GM18517 (cell line): ENCODE results near the gene SMCO1.
"Not testable (repeated sequence)": the region's sequence is repeated elsewhere in the genome, so short reads cannot be mapped to it uniquely, and the experiment has no call there.

ENCODE experiments used
- ATAC-seq: cut with Tn5 transposase; IDR thresholded peaks from one replicate; pipeline ENCODE4 v1.9.1; 2021; ENCODE audit warnings: mild to moderate bottlenecking, moderate library complexity; ENCODE audit not compliant: unreplicated experiment

SMCO1 gene

DNA sequence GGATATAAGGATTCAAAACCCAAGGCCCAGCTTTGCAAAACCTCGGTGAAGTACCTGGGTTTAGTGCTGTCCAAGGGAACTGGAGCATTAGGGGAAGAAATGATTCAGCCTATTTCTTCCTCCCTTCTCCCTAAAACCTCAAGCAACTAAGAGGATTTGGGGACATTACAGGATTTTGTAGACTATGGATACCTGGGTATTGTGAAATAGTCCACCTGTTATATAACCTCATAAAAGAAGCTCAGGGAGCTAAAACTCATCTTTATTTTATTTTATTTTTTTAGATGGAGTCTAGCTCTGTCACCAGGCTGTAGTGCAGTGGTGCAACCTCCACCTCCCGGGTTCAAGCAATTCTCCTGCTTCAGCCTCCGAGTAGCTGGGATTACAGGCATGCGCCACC, 8.7 kb upstream of the SMCO1 start:
- no peak for ATAC-seq

- ATAC-seq: not testable (repeated sequence)
Measured at GRCh38 chr3:196521291-196521690, 6.1 kb upstream of the SMCO1 start.

DNA sequence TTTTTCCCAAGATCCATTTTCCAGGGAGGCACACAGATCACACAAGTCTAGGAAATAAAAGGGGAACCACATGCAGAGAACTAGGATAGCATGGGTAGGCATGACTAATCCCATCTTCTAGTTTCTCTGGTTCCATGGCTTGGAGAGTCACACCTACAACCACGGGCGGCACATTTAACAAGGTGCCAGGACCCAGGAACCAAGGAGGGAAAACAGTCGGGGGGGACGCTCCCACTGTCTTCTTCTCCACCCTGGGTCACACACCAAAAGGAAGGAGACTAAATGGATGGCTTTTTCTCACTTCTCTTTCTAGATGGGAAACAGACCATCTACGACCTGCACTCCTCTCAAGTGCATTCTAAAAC, 4.6 kb upstream of the SMCO1 start:
- ATAC-seq: no peak

GRCh38 chr3:196518966-196519717, 4.0 kb upstream of the SMCO1 start:
- ATAC-seq: no peak

DNA sequence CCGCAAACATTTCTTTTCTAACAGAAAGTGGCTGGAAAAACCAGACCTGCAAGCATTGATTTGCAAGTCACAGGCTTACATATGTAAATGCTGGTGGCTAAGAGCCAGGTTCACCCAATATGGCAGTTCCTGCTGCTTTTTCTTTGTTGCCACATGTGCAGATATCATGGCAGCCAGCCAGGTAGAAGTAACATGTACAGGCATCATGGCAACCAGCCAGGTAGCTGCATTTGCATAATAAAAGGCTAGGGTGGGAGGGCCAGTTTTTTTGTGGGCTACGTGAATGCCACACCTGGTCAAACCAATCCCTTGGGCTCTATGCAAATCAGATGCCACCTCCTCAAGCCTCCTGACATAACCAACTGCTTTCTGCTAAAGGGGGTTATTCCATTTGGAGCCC, 2.8 kb upstream of the SMCO1 start:
- ATAC-seq: no peak

DNA sequence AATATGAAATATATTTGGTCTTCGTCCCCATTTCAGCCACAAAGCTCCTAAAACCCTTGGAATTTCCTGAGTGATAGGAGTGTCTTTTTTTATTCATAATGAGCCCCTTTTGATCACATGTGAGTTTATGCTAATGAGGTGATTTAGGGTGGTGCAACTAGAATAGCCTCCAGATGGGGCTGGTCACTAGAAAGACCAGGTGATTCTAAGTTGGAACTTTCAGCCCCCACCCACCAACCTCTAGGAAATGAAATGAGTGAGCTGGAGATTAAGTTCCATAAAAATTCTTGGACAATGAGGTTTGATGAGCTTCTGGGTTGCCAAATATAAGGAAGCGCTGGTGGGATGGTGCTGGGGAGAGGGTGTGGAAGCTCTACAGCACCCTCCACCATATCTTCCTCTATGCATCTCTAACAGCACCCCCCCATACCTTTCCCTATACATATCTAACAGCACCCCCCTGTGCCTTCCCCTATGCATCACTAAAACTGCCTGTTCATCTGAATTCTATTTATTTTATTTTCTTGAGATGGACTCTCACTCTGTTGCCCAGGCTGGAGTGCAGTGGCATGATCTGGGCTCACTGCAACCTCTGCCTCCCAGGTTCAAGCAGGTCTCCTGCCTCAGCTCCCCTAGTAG, 2.1 kb upstream of the SMCO1 start:
- no peak for ATAC-seq

GRCh38 chr3:196514350-196514716, 813 bp downstream of the SMCO1 start:
- ATAC-seq: no peak

DNA sequence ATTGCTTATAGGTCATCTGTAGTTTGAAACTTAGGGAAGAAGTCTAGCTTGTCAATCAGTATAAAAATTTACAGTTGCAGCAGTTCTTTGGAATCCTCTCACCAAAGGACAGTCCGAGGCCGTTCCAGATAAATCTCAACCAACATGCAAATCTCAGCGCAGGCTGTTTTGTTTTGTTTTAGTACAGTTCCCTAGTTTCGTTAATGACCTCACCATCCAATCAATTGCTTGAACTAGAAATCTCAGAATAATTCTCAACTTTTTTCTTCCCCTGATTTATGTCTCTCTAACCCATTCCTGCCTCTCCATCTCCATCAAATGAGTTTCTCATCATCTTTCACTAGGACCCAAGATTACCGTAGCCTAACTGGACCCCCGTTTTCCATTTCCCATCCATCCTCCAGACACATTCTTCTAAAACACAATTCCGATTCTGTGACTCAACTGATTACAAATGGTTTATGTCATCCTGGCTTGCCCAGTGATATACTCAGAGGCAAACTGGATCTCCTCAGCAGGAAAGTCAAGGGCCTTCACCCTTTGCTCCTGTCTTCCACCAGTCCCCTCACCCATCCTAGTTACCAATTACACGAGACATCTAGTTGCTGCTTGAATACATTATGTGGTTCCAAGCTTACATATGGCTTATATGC, 1.3 kb downstream of the SMCO1 start:
- no peak for ATAC-seq

GRCh38 chr3:196511646-196512425, 3.3 kb downstream of the SMCO1 start:
- not testable (repeated sequence) for ATAC-seq

DNA sequence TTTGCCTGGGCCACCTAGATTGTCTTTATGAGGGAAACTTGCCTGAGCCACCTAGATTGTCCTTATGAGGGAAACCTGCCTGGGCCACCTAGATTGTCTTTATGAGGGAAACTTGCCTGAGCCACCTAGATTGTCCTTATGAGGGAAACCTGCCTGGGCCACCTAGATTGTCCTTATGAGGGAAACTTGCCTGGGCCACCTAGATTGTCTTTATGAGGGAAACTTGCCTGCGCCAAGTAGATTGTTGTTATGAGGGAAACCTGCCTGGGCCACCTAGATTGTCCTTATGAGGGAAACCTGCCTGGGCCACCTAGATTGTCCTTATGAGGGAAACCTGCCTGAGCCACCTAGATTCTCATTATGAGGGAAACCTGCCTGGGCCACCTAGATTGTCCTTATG, 4.0 kb downstream of the SMCO1 start:
- not testable (repeated sequence) for ATAC-seq

DNA sequence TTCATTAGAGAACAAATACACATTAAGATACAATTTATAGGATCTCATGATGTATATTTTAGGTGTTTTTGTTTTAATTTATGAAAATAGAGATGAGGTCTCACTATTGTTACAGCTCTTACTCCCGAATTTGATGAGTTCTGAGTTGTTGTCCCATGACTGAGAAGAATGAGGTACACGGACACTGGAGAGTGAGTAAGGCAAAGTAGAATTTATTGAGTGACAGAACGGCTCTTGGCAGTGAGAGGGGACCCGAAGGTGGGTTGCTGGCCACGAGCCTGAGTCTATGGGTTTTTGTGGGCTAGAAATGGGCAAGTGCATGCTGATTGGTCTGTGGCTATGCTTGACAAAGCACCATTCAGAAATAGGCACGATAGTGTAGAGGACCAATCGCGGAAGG, 8.5 kb downstream of the SMCO1 start:
- ATAC-seq: no peak

GRCh38 chr3:196504556-196504955, 10.6 kb downstream of the SMCO1 start:
- no peak for ATAC-seq

DNA sequence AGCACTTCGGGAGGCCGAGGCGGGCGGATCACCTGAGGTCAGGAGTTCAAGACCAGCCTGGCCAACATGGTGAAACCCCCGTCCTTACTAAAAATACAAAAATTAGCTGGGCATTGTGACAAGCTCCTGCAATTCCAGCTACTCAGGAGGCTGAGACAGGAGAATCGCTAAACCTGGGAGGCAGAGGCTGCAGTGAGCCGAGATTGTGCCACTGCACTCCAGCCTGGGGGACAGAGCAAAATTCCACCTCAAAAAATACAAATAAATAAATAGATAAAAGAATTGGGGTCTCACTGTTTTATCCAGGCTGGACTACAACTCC, 11.1 kb downstream of the SMCO1 start:
- ATAC-seq: not testable (repeated sequence)

DNA sequence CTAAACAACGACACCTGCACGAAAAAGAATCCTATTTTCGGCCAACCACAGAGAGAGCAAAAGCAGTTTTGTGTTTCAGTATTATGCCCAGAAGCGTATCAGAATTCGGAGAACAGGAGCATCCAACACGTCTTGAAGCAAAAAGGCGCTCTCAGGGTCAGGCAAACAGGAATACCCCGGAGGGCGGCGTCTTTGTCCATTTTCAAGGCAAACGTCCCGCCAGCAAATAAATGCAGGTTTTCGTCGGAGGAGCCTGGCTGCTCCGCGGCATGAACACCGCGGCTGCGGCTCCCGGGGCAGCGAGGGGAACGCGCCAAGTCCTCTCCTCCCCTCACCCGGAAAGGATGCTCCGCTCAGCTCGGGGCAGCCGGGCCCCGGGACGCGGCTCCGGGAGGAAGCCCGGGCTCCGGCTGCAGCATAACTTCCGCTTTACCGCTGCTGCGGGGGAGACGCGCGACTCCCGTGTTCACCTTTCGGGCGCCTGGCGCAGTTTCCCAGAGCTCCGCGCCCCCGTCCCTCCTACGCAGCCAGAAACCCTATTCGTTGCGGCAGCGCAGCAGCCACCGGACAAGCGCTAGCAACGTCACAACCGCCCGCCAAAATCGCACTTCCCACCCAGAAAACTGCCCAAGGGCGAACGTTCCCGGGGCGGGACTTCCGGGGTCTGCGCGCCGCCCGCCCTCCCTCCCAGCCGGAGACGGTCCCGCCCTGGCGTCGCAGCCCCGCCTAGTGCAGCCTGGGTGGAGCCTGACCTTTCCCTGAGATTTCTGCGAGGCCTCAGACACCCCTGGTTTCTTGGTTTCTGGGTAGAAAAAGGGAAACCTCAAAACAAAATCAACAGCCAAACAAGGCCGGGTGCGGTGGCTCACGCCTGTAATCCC, 11.7 kb downstream of the SMCO1 start, which contains the start of gene RNF168:
Gene RNF168 (minus strand): TSS at position 573 of the 881 bp plus-strand sequence. CDS start 595 bp downstream, outside the sequence.
- ATAC-seq: peak; percentile 86

DNA sequence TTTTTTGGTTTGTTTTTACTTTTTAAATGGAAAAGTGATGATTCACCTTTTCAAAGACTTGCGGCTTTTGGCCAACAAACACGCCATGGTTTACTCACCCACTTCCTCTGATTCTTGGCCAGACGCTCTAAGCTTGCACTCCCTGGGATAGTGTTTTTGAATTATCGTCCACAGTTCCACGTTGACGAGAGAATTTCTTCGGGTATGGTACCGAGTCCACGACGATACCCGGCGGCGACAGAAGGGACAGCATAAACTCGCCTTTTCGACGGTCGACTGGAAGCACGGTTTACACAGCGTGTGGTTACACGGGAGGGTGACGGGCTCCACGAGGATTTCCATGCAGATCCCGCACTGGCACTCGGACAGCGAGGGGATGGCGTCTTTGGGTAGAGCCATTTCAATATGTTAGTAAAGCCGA, 12.4 kb downstream of the SMCO1 start:
- peak; percentile 1 for ATAC-seq

GRCh38 chr3:196501316-196502044, 13.7 kb downstream of the SMCO1 start:
- no peak for ATAC-seq

DNA sequence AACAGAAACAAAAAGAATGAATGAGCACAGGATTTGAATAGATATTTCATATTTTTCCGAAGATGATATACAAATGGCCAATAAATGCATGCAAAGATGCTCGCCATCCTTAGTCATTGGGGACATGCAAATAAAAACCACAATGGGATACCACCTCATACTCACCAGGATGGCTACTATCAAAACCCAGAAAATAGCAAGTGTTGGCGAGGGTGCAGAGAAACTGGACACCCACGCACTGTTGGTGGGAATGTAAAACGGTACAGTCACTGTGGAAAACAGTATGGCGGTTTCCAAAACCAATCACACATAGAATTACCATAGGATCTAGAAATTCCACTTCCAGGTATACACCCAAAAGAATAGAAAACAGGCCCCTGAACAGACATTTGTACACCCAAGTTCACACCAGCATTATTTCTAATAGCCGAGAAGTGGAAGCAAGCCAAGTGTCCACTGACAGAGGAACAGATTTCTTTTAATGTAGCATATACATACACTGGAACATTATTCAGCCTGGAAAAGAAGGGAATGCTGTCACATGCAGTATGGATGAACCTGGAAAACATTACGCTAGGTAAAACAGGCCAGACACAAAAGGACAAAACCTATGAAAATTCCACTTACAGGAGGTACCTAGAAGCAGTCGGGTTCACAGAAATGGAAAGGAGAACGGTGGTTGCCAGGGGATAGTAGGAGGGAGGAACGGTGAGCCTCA, 15.2 kb downstream of the SMCO1 start:
- no peak for ATAC-seq

GRCh38 chr3:196499061-196499460, 16.1 kb downstream of the SMCO1 start:
- no peak for ATAC-seq

DNA sequence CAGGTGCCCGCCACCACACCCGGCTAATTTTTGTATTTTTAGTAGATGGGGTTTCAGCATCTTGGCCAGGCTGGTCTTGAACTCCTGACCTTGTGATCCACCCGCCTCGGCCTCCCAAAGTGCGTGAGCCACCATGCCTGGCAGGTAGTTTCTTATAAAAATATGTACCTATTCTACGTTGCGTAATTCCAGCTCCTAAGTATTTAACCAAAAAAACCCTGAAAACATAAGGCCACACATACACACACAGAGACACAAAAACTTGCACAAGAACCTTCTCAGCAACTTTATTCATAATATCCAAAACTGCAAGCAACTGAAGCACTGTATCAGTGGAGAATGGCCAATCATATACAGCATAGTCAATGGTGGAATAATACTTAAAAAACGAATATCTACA, 16.8 kb downstream of the SMCO1 start:
- ATAC-seq: no peak
